Activated naive CD8-positive, alpha-beta T cell treated with anti-CD3 and anti-CD28 coated beads, Interleukin-2, amount 50 U/mL, for 24 hours (primary cell): Measurements from ENCODE around the gene SMC1A.
"Not testable (repeated sequence)": the region's sequence is repeated elsewhere in the genome, so short reads cannot be mapped to it uniquely, and the experiment has no call there.

Experiments
- ATAC-seq: fragments of 150-1000 bp; cut with Tn5 transposase; one replicate; pipeline ENCODE4 v1.10.0; 2021
- DNase-seq: peaks from one replicate; pipeline ENCODE4 v3.0.0; 2021
- H3K27ac Mint-ChIP-seq: one replicate; pipeline ENCODE4 v1.8.0; 2021; ENCODE audit warnings: mild to moderate bottlenecking, mixed read lengths
- H3K27me3 Mint-ChIP-seq: one replicate; pipeline ENCODE4 v1.8.0; 2021; ENCODE audit warnings: mixed read lengths
- H3K36me3 Mint-ChIP-seq: one replicate; pipeline ENCODE4 v1.8.0; 2021; ENCODE audit warnings: low read depth, mixed read lengths
- H3K4me1 Mint-ChIP-seq: one replicate; pipeline ENCODE4 v1.8.0; 2021; ENCODE audit warnings: mixed read lengths
- H3K4me3 Mint-ChIP-seq: one replicate; pipeline ENCODE4 v1.8.0; 2021; ENCODE audit warnings: mild to moderate bottlenecking, moderate library complexity, mixed read lengths
- H3K9me3 Mint-ChIP-seq: one replicate; pipeline ENCODE4 v1.8.0; 2021; ENCODE audit warnings: mixed read lengths

Gene SMC1A

GRCh38 chrX:53422086-53422860, at the start of gene SMC1A:
Gene SMC1A, minus strand, starts transcription at chrX:53422654. Its CDS starts 54 bp downstream, at chrX:53422600.
- Mint-ChIP-seq H3K36me3 (peaks cover 22% of the 10 kb centered on the region), H3K27ac (peak within 1 kb of the TSS; percentile 94), H3K9me3 (no peaks in the 10 kb centered on the region), H3K4me3 (peak within 1 kb of the TSS; percentile 92), H3K4me1 (peaks cover 26% of the 10 kb centered on the region), H3K27me3 (no peaks in the 10 kb centered on the region)
- ATAC-seq = peak; percentile 94
- peak; percentile 91 for DNase-seq

- no peaks in the 10 kb centered on the region for H3K9me3 Mint-ChIP-seq
- no peaks in the 10 kb centered on the region for H3K4me1 Mint-ChIP-seq
- H3K27ac Mint-ChIP-seq = no peak overlapping the region
- ATAC-seq = no peak
- no peak for DNase-seq
- H3K4me3 Mint-ChIP-seq = no peak overlapping the region
- H3K27me3 Mint-ChIP-seq = peaks cover 2% of the 10 kb centered on the region
- no peaks in the 10 kb centered on the region for H3K36me3 Mint-ChIP-seq
Measured at GRCh38 chrX:53471346-53471745, 48.9 kb upstream of the SMC1A start.

GRCh38 chrX:53468659-53469058, 46.2 kb upstream of the SMC1A start:
- H3K9me3 Mint-ChIP-seq, DNase-seq, H3K27me3 Mint-ChIP-seq, H3K36me3 Mint-ChIP-seq, H3K4me3 Mint-ChIP-seq, ATAC-seq, H3K4me1 Mint-ChIP-seq, H3K27ac Mint-ChIP-seq: not testable (repeated sequence)

GRCh38 chrX:53458082-53458481, 35.6 kb upstream of the SMC1A start:
- Mint-ChIP-seq H3K4me3 (no peak overlapping the region), H3K36me3 (no peaks in the 10 kb centered on the region), H3K4me1 (no peaks in the 10 kb centered on the region), H3K27me3 (peaks cover 4% of the 10 kb centered on the region), H3K9me3 (no peaks in the 10 kb centered on the region), H3K27ac (no peak overlapping the region)
- no peak for ATAC-seq
- DNase-seq = no peak

GRCh38 chrX:53456254-53456653, 33.8 kb upstream of the SMC1A start:
- DNase-seq = no peak

GRCh38 chrX:53452812-53453211, 30.4 kb upstream of the SMC1A start:
- Mint-ChIP-seq H3K27ac (no peak overlapping the region), H3K4me3 (no peak overlapping the region), H3K4me1 (no peaks in the 10 kb centered on the region), H3K36me3 (no peaks in the 10 kb centered on the region), H3K27me3 (peaks cover 3% of the 10 kb centered on the region), H3K9me3 (no peaks in the 10 kb centered on the region)
- ATAC-seq = no peak
- DNase-seq = no peak

More at GRCh38 chrX:53456254-53456653, 33.8 kb upstream of the SMC1A start:
- Mint-ChIP-seq H3K27me3 (peaks cover 3% of the 10 kb centered on the region), H3K27ac (no peak overlapping the region), H3K9me3 (no peaks in the 10 kb centered on the region), H3K4me1 (no peaks in the 10 kb centered on the region), H3K36me3 (no peaks in the 10 kb centered on the region), H3K4me3 (no peak overlapping the region)
- no peak for ATAC-seq

GRCh38 chrX:53449632-53450031, 27.2 kb upstream of the SMC1A start:
- ATAC-seq (no peak), DNase-seq (no peak)
- no peaks in the 10 kb centered on the region for H3K27me3 Mint-ChIP-seq
- no peak overlapping the region for H3K27ac Mint-ChIP-seq
- no peaks in the 10 kb centered on the region for H3K4me1 Mint-ChIP-seq
- H3K36me3 Mint-ChIP-seq = no peaks in the 10 kb centered on the region
- H3K9me3 Mint-ChIP-seq = no peaks in the 10 kb centered on the region
- no peak overlapping the region for H3K4me3 Mint-ChIP-seq

GRCh38 chrX:53447441-53447840, 25.0 kb upstream of the SMC1A start:
- no peaks in the 10 kb centered on the region for H3K27me3 Mint-ChIP-seq

GRCh38 chrX:53445977-53446376, 23.5 kb upstream of the SMC1A start:
- Mint-ChIP-seq H3K4me1 (peaks cover 8% of the 10 kb centered on the region), H3K27ac (no peak overlapping the region), H3K36me3 (no peaks in the 10 kb centered on the region), H3K27me3 (no peaks in the 10 kb centered on the region), H3K9me3 (no peaks in the 10 kb centered on the region), H3K4me3 (no peak overlapping the region)
- peak; percentile 39 for DNase-seq
- peak; percentile 38 for ATAC-seq

More at GRCh38 chrX:53447441-53447840, 25.0 kb upstream of the SMC1A start:
- no peak overlapping the region for H3K4me3 Mint-ChIP-seq
- no peaks in the 10 kb centered on the region for H3K36me3 Mint-ChIP-seq
- ATAC-seq = no peak
- no peaks in the 10 kb centered on the region for H3K4me1 Mint-ChIP-seq
- H3K9me3 Mint-ChIP-seq = no peaks in the 10 kb centered on the region
- DNase-seq = no peak
- no peak overlapping the region for H3K27ac Mint-ChIP-seq

- H3K4me1 Mint-ChIP-seq = peaks cover 29% of the 10 kb centered on the region
- peak overlapping the region; percentile 79 for H3K4me3 Mint-ChIP-seq
- no peaks in the 10 kb centered on the region for H3K36me3 Mint-ChIP-seq
- H3K27ac Mint-ChIP-seq = no peak overlapping the region
- H3K27me3 Mint-ChIP-seq = peaks cover 9% of the 10 kb centered on the region
- DNase-seq (no peak), ATAC-seq (no peak)
- no peaks in the 10 kb centered on the region for H3K9me3 Mint-ChIP-seq
Measured at GRCh38 chrX:53442322-53442631, 19.8 kb upstream of the SMC1A start.

- no peaks in the 10 kb centered on the region for H3K36me3 Mint-ChIP-seq
- H3K9me3 Mint-ChIP-seq = no peaks in the 10 kb centered on the region
- H3K4me3 Mint-ChIP-seq = peak overlapping the region; percentile 79
- peaks cover 9% of the 10 kb centered on the region for H3K27me3 Mint-ChIP-seq
- peaks cover 31% of the 10 kb centered on the region for H3K4me1 Mint-ChIP-seq
- ATAC-seq (peak; percentile 74), DNase-seq (peak; percentile 78)
- no peak overlapping the region for H3K27ac Mint-ChIP-seq
Measured at GRCh38 chrX:53441531-53442321, 19.3 kb upstream of the SMC1A start.

- peak overlapping the region; percentile 79 for H3K4me3 Mint-ChIP-seq
- peaks cover 34% of the 10 kb centered on the region for H3K4me1 Mint-ChIP-seq
- DNase-seq (peak; percentile 40), ATAC-seq (peak; percentile 40)
- no peaks in the 10 kb centered on the region for H3K9me3 Mint-ChIP-seq
- peaks cover 9% of the 10 kb centered on the region for H3K27me3 Mint-ChIP-seq
- H3K27ac Mint-ChIP-seq = peak overlapping the region; percentile 64
- H3K36me3 Mint-ChIP-seq = no peaks in the 10 kb centered on the region
Measured at GRCh38 chrX:53440621-53441517, 18.4 kb upstream of the SMC1A start.

- Mint-ChIP-seq H3K27me3 (peaks cover 9% of the 10 kb centered on the region), H3K36me3 (no peaks in the 10 kb centered on the region), H3K4me3 (peak overlapping the region; percentile 54), H3K4me1 (peaks cover 37% of the 10 kb centered on the region), H3K9me3 (no peaks in the 10 kb centered on the region), H3K27ac (peak overlapping the region; percentile 64)
- ATAC-seq (no peak), DNase-seq (no peak)
Measured at GRCh38 chrX:53440101-53440500, 17.6 kb upstream of the SMC1A start.

- ATAC-seq (no peak), DNase-seq (no peak)
- Mint-ChIP-seq H3K27me3 (peaks cover 9% of the 10 kb centered on the region), H3K36me3 (peaks cover 2% of the 10 kb centered on the region), H3K27ac (peak overlapping the region; percentile 20), H3K9me3 (no peaks in the 10 kb centered on the region), H3K4me1 (peaks cover 45% of the 10 kb centered on the region), H3K4me3 (no peak overlapping the region)
Measured at GRCh38 chrX:53438832-53439230, 16.4 kb upstream of the SMC1A start.
